ENCODE data around the gene STRN3.

- no peak for TF ChIP-seq SRF (IDR thresholded peaks at IDR 0.05; ENCODE audit: low read depth in 2 of 2, low read length in 2 of 2)
- no peak for TF ChIP-seq CUX1 (IDR thresholded peaks at IDR 0.05; ENCODE audit: insufficient replicate concordance, low read depth, low read length)
- no peak for TF ChIP-seq POLR2AphosphoS5 (IDR thresholded peaks at IDR 0.05; ENCODE audit: low read length)
- TF ChIP-seq CTCF (IDR thresholded peaks at IDR 0.05 in 2 of 3, conservative IDR thresholded peaks at IDR 0.05 in 1 of 3; ENCODE audit: control insufficient read depth in 2 of 3, extremely low read depth in 1 of 3, insufficient read depth in 1 of 3, low read depth in 3 of 3, low read length in 3 of 3), result no peak
- no peak for TF ChIP-seq RAD21 (IDR thresholded peaks at IDR 0.05; ENCODE audit: insufficient read depth, low read depth, low read length)
- no peak for TF ChIP-seq SMC3 (IDR thresholded peaks at IDR 0.05; ENCODE audit: borderline replicate concordance, low read length)
- no peak for TF ChIP-seq CHD4 (IDR thresholded peaks at IDR 0.05)
- TF ChIP-seq ZBTB40 (IDR thresholded peaks at IDR 0.05; ENCODE audit: borderline replicate concordance), result no peak
- TF ChIP-seq MXI1 (IDR thresholded peaks at IDR 0.05; ENCODE audit: low read depth, low read length), result no peak
- TF ChIP-seq ZNF207 (IDR thresholded peaks at IDR 0.05; ENCODE audit: borderline replicate concordance), result no peak
- TF ChIP-seq SUZ12 (IDR thresholded peaks at IDR 0.05; ENCODE audit: unreplicated experiment), result no peak
- TF ChIP-seq CEBPB (IDR thresholded peaks at IDR 0.05; ENCODE audit: borderline replicate concordance in 1 of 2, low read depth in 2 of 2, low read length in 2 of 2), result no peak
Measured at GRCh38 chr14:31045501-31046080, 19.4 kb upstream of the STRN3 start.
